ENCODE data around the gene NAT10.

DNA sequence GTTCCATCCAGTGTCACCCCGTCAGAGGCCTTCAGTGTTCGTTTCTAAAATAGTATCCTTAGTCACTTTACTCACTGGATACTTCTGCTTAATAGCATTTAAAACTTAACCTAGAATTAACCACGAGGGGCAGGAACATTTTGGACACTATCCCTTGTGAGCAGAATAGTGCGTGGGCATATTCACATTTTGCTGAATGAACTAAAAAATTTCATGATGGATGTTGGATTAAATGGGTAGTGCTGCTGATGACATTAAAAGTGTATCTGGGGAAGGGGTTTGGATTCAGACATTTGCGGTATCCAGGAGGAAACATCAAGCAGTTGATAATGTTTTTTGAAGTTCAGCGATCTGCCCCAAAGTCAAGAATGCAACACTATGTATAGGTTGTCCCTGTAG lies 750 bp upstream of the NAT10 start:
- TF ChIP-seq, protein P1, sequence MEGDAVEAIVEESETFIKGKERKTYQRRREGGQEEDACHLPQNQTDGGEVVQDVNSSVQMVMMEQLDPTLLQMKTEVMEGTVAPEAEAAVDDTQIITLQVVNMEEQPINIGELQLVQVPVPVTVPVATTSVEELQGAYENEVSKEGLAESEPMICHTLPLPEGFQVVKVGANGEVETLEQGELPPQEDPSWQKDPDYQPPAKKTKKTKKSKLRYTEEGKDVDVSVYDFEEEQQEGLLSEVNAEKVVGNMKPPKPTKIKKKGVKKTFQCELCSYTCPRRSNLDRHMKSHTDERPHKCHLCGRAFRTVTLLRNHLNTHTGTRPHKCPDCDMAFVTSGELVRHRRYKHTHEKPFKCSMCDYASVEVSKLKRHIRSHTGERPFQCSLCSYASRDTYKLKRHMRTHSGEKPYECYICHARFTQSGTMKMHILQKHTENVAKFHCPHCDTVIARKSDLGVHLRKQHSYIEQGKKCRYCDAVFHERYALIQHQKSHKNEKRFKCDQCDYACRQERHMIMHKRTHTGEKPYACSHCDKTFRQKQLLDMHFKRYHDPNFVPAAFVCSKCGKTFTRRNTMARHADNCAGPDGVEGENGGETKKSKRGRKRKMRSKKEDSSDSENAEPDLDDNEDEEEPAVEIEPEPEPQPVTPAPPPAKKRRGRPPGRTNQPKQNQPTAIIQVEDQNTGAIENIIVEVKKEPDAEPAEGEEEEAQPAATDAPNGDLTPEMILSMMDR (IDR thresholded peaks at IDR 0.05), result no peak
- TF ChIP-seq EP300 (IDR thresholded peaks at IDR 0.05) (no peak), POLR2A (IDR thresholded peaks at IDR 0.05; ENCODE audit: low read depth) (no peak)

Measured in esophagus muscularis mucosa (tissue), 4 donors.